Loucy (cell line): ENCODE data around the gene BRI3.

Source experiments
- EZH2phosphoT487 ChIP-seq: fragments of 200-600 bp; IDR thresholded peaks from 2 replicates; pipeline ENCODE4 v1.6.1; 2018; ENCODE audit warnings: antibody characterized with exemption, mild to moderate bottlenecking, moderate library complexity, borderline replicate concordance
- TF ChIP-seq, protein P1 (sequence below): fragments of 200-600 bp; sonication (generic); conservative IDR thresholded peaks from 2 replicates; pipeline ENCODE4 v1.5.1; 2014; ENCODE audit warnings: mild to moderate bottlenecking, antibody characterized with exemption, low read length

GRCh38 chr7:98335411-98335977 lies 54.0 kb downstream of the BRI3 start:
- TF ChIP-seq, protein P1, sequence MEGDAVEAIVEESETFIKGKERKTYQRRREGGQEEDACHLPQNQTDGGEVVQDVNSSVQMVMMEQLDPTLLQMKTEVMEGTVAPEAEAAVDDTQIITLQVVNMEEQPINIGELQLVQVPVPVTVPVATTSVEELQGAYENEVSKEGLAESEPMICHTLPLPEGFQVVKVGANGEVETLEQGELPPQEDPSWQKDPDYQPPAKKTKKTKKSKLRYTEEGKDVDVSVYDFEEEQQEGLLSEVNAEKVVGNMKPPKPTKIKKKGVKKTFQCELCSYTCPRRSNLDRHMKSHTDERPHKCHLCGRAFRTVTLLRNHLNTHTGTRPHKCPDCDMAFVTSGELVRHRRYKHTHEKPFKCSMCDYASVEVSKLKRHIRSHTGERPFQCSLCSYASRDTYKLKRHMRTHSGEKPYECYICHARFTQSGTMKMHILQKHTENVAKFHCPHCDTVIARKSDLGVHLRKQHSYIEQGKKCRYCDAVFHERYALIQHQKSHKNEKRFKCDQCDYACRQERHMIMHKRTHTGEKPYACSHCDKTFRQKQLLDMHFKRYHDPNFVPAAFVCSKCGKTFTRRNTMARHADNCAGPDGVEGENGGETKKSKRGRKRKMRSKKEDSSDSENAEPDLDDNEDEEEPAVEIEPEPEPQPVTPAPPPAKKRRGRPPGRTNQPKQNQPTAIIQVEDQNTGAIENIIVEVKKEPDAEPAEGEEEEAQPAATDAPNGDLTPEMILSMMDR, result no peak
- no peak for TF ChIP-seq EZH2phosphoT487
